ENCODE data around the gene CAMTA1.

Gene CAMTA1

GRCh38 chr1:7485826-7486225, 700.6 kb downstream of the CAMTA1 start:
- DNase-seq (ENCODE audit: low read depth): no peak
- H3K4me3 ChIP-seq (ENCODE audit: low read length): no peak overlapping the region
- no peak for TF ChIP-seq CTCF (IDR thresholded peaks at IDR 0.05; ENCODE audit: insufficient read depth, low read depth, low read length, missing control alignments)

- no peak for TF ChIP-seq CTCF (IDR thresholded peaks at IDR 0.05; ENCODE audit: insufficient read depth, low read depth, low read length, missing control alignments)
- no peak overlapping the region for H3K4me3 ChIP-seq (ENCODE audit: low read length)
- no peak for DNase-seq (ENCODE audit: low read depth)
Observed at GRCh38 chr1:7487766-7488474, 702.7 kb downstream of the CAMTA1 start.

- TF ChIP-seq CTCF (IDR thresholded peaks at IDR 0.05; ENCODE audit: insufficient read depth, low read depth, low read length, missing control alignments): no peak
Observed at GRCh38 chr1:7488475-7488842, 703.2 kb downstream of the CAMTA1 start.

GRCh38 chr1:7489586-7489985, 704.3 kb downstream of the CAMTA1 start:
- DNase-seq (ENCODE audit: low read depth): no peak
- TF ChIP-seq CTCF (IDR thresholded peaks at IDR 0.05; ENCODE audit: insufficient read depth, low read depth, low read length, missing control alignments): no peak
- no peak overlapping the region for H3K4me3 ChIP-seq (ENCODE audit: low read length)

More at GRCh38 chr1:7488475-7488842, 703.2 kb downstream of the CAMTA1 start:
- no peak for DNase-seq (ENCODE audit: low read depth)
- no peak overlapping the region for H3K4me3 ChIP-seq (ENCODE audit: low read length)

- DNase-seq (ENCODE audit: low read depth): no peak
- no peak for TF ChIP-seq CTCF (IDR thresholded peaks at IDR 0.05; ENCODE audit: insufficient read depth, low read depth, low read length, missing control alignments)
- H3K4me3 ChIP-seq (ENCODE audit: low read length): no peak overlapping the region
Observed at GRCh38 chr1:7490576-7490975, 705.3 kb downstream of the CAMTA1 start.

GRCh38 chr1:7491109-7491817, 706.0 kb downstream of the CAMTA1 start:
- no peak for TF ChIP-seq CTCF (IDR thresholded peaks at IDR 0.05; ENCODE audit: insufficient read depth, low read depth, low read length, missing control alignments)
- H3K4me3 ChIP-seq (ENCODE audit: low read length): no peak overlapping the region
- DNase-seq (ENCODE audit: low read depth): peak; percentile 52

- no peak for TF ChIP-seq CTCF (IDR thresholded peaks at IDR 0.05; ENCODE audit: insufficient read depth, low read depth, low read length, missing control alignments)
- no peak for DNase-seq (ENCODE audit: low read depth)
- no peak overlapping the region for H3K4me3 ChIP-seq (ENCODE audit: low read length)
Observed at GRCh38 chr1:7491818-7492173, 706.5 kb downstream of the CAMTA1 start.

Data from epithelial cell of esophagus (primary cell).